HG03571 (cell line): Measurements from ENCODE around the gene CIPC.

Experiments used
- ATAC-seq: cut with Tn5 transposase; IDR thresholded peaks from one replicate; pipeline ENCODE4 v1.9.1; 2021; ENCODE audit not compliant: unreplicated experiment

CIPC gene

DNA sequence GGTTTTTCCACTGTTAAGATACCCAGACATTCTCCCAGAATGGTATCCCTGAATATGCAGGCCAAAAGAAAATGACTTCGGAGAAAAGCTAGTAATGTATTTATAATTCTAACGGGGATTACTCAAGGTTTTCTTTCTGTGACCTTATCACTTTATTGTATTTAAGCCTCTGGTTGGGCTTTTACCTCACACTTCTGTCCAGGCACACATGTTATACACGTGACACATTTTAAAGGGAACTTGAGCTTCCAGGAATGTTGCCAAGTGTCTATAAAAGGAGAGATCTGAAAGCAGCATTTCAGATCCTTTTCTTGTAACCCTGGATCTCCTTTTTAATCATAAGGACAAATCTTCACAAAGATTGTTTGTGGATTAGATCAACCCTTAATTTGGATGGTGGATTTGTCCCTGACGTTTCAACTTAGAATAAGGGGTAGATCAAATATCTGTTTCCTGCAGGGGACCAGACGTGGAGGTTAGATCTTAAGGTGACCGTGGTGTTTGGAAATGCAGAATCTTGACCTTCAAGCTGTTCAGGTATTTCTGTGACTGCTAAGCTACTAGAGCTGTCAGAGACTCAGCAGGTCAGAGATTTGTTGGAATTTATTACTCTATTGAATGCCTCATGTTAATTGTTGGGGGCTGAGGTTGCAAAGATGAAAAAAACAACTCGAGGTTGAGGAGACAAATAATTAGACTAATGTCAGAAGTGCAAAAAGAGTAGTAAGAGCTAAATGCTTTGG is 1.5 kb downstream of the CIPC start:
- ATAC-seq = no peak

- no peak for ATAC-seq
Measured at GRCh38 chr14:77100961-77101360, 2.9 kb downstream of the CIPC start.

- no peak for ATAC-seq
Measured at GRCh38 chr14:77102154-77102553, 4.1 kb downstream of the CIPC start.

GRCh38 chr14:77103475-77103874 is 5.4 kb downstream of the CIPC start:
- ATAC-seq = no peak

DNA sequence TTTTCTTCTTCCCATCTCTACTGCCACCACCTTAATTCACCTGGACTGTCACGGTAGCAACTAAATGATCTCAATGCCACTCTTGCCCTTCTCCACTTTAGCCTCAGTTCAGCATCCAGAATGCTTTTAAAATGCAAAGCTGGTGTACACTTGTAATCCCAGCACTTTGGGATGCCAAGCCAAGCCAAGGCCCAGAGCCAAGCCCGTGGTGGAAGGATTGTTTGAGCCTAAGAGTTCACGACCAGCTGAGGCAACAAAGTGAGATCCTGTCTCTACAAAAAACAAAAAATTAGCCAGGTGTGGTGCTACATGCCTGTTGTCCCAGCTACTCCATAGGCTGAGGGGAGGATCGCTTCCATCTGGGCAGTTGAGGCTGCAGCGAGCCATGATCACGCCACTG is 5.9 kb downstream of the CIPC start:
- no peak for ATAC-seq

DNA sequence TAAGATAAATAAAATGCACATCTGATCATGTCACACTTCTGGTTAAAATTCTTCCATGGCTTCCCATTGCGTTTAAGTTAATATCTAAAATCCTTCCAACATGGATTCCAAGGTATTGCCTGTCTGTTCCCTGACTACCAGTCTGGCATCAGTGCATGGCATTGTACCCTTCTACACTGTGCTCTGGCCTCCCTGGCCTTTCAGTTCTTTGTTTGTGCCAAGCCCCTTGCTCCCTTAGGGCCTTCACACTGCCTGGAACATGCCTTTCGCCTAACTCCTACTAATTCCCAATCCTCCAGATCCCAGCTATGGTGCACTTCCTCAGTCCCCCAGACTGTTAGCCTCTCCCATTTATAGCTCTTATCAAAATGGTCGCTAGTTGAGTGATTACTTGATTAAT is 6.3 kb downstream of the CIPC start:
- no peak for ATAC-seq

GRCh38 chr14:77105145-77105939 is 7.3 kb downstream of the CIPC start:
- ATAC-seq = no peak

DNA sequence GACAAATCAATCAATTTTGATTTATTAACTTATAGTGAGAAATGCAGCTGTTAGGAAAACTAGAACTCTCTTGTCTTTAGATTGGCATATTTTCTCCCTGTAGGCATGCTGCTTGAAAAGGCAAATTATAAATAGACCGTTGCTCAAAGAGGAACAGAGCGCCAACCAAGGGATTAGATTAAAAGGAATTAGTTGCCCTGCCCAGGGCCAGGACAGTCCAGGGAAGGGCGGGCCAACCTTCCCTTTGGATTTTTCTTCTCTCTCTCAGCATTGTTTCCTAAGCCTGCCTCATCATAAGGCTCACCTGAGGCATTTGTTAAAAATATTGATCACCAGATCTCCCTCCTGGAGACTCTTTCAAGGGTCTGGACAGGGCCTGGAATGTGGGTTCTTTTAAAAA is 8.6 kb downstream of the CIPC start:
- no peak for ATAC-seq

GRCh38 chr14:77107228-77107627 is 9.2 kb downstream of the CIPC start:
- no peak for ATAC-seq

DNA sequence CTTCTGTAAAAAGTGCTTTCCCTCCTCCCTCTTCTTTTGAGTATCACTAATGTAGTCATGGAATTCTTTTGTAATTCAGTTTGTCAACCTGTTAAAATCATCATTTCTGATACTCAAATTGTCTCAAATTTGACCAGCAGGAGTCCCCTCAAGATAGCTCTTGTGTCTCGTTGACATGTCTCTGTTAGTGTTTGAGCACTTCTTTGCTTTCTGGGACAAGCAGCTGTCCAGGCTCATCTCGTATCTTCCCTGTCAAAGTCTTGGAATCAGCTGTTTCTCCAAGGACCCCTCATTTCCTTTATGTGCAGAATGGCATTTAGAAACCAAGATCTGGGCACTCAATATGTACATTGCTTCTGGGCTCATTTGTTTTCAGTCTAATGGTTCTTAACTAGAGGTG is 10.7 kb downstream of the CIPC start:
- ATAC-seq = no peak

DNA sequence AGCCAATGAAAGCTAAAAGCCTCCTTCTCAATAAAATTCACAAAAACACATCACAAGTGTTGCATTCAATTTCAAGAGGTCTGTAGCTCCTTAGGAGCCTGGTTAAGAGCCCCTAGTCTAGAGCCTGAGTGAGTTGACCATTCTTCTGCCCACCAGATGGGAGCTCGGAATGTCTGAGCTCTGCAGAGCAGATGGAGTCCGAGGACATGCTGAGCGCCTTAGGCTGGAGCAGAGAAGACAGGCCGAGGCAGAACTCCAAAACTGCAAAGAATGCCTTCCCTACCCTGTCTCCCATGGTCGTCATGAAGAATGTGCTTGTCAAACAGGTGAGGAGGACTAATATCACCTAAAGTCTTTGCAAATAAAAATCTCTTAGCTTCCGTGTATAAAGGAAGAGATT is 11.6 kb downstream of the CIPC start:
- ATAC-seq = no peak

DNA sequence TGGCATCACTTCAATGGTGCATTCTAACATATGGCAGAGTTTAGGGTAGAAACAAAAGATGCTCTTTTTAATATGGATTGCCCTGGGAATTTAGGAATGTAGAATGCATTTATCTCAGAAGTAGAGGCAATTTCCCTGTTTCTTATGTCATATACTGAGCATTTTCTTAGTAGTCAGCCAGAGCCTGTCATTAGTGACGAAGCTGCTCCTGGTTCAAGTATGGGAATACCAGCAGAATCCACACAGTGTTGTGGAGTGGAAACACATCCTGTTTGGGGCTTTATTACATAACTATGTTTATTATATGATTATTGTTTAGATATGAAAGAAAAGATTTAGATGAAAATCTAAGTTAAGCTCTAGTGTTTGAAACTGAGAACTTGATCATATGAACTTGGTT is 12.2 kb downstream of the CIPC start:
- ATAC-seq = no peak

DNA sequence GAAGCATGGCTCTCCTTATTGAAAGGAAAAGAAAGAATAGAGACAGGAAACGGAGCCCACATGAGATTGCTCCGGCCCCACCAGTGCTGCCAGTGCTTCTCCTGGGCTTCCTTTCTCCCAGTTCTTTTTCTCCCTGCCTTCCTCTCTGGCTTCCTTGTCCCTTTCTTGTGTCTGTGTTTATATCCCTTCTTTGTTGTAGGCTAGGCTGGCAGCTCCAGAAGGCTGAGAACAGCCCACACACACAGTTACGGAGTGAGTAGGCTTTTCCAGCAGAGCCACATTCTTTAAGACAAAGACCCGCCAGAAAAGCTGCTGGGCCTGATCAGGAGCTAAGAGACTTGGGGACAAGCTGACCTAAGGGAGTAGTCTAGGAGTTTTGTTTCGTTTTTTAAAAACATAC is 13.0 kb downstream of the CIPC start:
- no peak for ATAC-seq

DNA sequence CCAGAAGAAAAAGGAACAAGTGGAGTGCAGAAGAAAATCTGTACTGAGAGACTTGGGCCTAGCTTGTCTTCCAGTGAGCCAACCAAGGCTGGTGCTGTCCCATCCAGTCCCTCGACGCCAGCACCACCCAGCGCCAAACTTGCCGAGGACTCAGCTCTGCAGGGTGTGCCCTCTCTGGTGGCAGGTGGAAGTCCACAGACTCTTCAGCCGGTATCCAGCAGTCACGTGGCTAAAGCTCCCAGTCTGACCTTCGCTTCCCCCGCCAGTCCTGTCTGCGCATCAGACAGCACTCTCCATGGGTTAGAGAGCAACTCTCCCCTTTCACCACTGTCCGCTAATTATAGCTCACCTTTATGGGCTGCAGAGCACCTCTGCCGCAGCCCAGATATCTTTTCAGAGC is 15.6 kb downstream of the CIPC start:
- ATAC-seq = no peak

GRCh38 chr14:77114609-77115008 is 16.6 kb downstream of the CIPC start:
- no peak for ATAC-seq

DNA sequence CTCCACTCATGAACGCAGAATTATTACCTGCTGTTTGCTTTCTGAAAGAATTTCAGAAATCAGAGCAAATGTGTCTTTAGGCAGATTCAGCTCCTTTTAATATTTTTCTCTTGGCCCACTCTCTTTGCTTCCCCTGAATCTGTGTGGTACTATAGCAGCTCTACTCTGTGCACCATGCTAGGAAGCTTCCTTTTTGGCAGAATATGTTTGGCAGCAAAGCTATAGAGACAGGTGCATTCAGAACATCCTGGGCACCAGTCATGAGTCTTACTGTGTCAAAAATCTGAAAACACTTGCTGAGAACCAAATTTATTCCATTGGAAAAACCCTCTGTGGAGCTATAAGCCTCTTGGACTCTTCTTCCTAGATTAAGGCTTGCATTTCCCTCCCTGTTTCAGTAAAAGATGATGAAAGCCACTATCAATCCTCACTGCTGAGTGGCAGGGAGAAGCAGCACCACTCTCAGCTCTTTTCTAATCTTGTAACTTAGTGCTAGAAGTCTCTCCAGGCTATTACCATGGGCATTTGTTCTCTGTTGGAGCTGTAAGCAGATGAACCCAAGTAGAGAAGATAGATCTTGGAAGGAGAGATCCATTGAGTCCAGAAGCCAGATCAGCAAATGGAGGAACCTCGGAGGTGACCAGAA is 18.2 kb downstream of the CIPC start:
- ATAC-seq = no peak

DNA sequence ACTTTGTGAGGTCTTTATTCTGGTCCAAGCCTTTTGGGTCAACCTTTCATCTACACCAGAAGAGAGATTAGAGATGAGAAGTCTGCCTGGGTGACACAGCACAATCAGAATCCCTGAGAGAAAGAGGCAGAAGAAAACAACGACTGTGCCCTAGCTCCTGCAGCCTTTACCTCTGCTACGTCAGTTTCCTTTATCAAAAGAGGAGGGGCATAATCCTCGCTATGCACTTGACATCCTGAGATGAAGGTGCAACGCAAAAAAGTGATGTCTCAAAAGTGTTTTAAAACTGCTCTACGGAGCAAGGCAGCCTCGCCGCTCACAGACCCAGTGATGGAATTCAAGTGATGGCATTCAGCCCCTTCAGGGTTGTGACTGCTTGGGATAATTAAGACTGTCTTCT is 21.8 kb downstream of the CIPC start:
- ATAC-seq = no peak

- ATAC-seq = peak; percentile 82
Measured at GRCh38 chr14:77120771-77121743, 23.0 kb downstream of the CIPC start.

- no peak for ATAC-seq
Measured at GRCh38 chr14:77122526-77123125, 24.6 kb downstream of the CIPC start.
